Activated CD4-positive, alpha-beta T cell treated with anti-CD3 and anti-CD28 coated beads for 36 hours (primary cell): ENCODE results near the gene GCC2. TPM values are rescaled to one million over a fixed set of nuclear protein-coding genes. Genes with fewer than 3 reads are reported as not detected.
"Not testable (repeated sequence)": the region's sequence is repeated elsewhere in the genome, so short reads cannot be mapped to it uniquely, and the experiment has no call there.

Experiments
- ATAC-seq: fragments of 200-7000 bp; cut with Tn5 transposase; one replicate; pipeline ENCODE4 v1.10.0; 2021; ENCODE audit warnings: mild to moderate bottlenecking, moderate library complexity
- CTCF ChIA-PET: fragments of 350-600 bp; sonication (Branson Sonifier 250); formaldehyde crosslinking; loops from one replicate; lab custom pipeline; 2021; ENCODE audit warnings: antibody characterized with exemption; lab: Charles Lee
- POLR2A ChIA-PET: fragments of 350-600 bp; sonication (Branson Sonifier 250); formaldehyde crosslinking; loops from one replicate; lab custom pipeline; 2021; ENCODE audit warnings: antibody characterized with exemption, inconsistent platforms; lab: Charles Lee
- DNase-seq: peaks from one replicate; pipeline ENCODE4 v3.0.0-alpha.2; 2020
- H3K27ac Mint-ChIP-seq: one replicate; pipeline ENCODE4 v1.8.0; 2021; ENCODE audit warnings: mixed read lengths
- H3K27me3 Mint-ChIP-seq: one replicate; pipeline ENCODE4 v1.8.0; 2021; ENCODE audit warnings: mixed read lengths
- H3K36me3 Mint-ChIP-seq: one replicate; pipeline ENCODE4 v1.8.0; 2021; ENCODE audit warnings: low read depth, mixed read lengths
- H3K4me1 Mint-ChIP-seq: one replicate; pipeline ENCODE4 v1.8.0; 2021; ENCODE audit warnings: mixed read lengths
- H3K4me3 Mint-ChIP-seq: one replicate; pipeline ENCODE4 v1.8.0; 2021; ENCODE audit warnings: mild to moderate bottlenecking, moderate library complexity, mixed read lengths
- H3K9me3 Mint-ChIP-seq: one replicate; pipeline ENCODE4 v1.8.0; 2021; ENCODE audit warnings: low read depth, mixed read lengths
- intact Hi-C, 2 experiments: fragments of 100-400 bp; cut with DNase I in 1 of 2; cut with micrococcal nuclease in 1 of 2; formaldehyde crosslinking; loops; one replicate each; pipeline versions ENCODE4 v1.14.2 to v1.15.1; 2022 to 2024; cut with DNase I, micrococcal nuclease
- total RNA-seq, 2 experiments: library from RNA; stranded (reverse); gene quantifications; one replicate each; pipeline ENCODE4 v1.2.3, GENCODE V29; 2021

Gene GCC2
- total RNA-seq, 2 experiments from 2014 or later = 47.8 to 51.3 TPM

- ChIA-PET POLR2A (no interaction called here), CTCF (no interaction called here)
- peaks cover 3% of the 10 kb centered on the region for H3K36me3 Mint-ChIP-seq
- no peak for DNase-seq
- intact Hi-C loops = loop anchor here (5.0 kb wide), 3 partner anchors 136 to 1166 kb away; partner anchors contain the start of genes SEPTIN10 (in 1 of the 2) and SOWAHC (in 1 of the 2)
- H3K4me1 Mint-ChIP-seq = peaks cover 19% of the 10 kb centered on the region
- ATAC-seq = no peak
- no peak overlapping the region for H3K4me3 Mint-ChIP-seq
- H3K9me3 Mint-ChIP-seq = no peaks in the 10 kb centered on the region
- no peak overlapping the region for H3K27ac Mint-ChIP-seq
- H3K27me3 Mint-ChIP-seq = no peaks in the 10 kb centered on the region
These were observed 2.3 kb upstream of the GCC2 start for GRCh38 chr2:108446703-108447102.

GRCh38 chr2:108447947-108448677 is 894 bp upstream of the GCC2 start:
- DNase-seq (no peak), ATAC-seq (no peak)
- ChIA-PET CTCF (interaction anchor here (0.5 to 1.4 kb wide), 5 partner anchors 16 to 1952 kb away, joined by 3 to 5 read pairs (median 4); no protein-coding TSS in a partner anchor), POLR2A (interaction anchor here (0.9 to 1.1 kb wide), 2 partner anchors 85 to 173 kb away, joined by 3 to 5 read pairs; no protein-coding TSS in a partner anchor)
- H3K27me3 Mint-ChIP-seq = no peaks in the 10 kb centered on the region
- peaks cover 11% of the 10 kb centered on the region for H3K36me3 Mint-ChIP-seq
- H3K4me1 Mint-ChIP-seq = peaks cover 31% of the 10 kb centered on the region
- peak overlapping the region; percentile 98 for H3K4me3 Mint-ChIP-seq
- H3K27ac Mint-ChIP-seq = peak overlapping the region; percentile 94
- intact Hi-C loops = loop anchor here (2.0 to 5.0 kb wide), 4 partner anchors 134 to 1164 kb away; partner anchors contain the start of genes CCDC138 (in 1 of the 2), SEPTIN10 (in 1 of the 2) and SOWAHC (in 1 of the 2)
- H3K9me3 Mint-ChIP-seq = no peaks in the 10 kb centered on the region

GRCh38 chr2:108449410-108450130 is 564 bp downstream of the GCC2 start:
- H3K27me3 Mint-ChIP-seq = no peaks in the 10 kb centered on the region
- peaks cover 22% of the 10 kb centered on the region for H3K36me3 Mint-ChIP-seq
- H3K9me3 Mint-ChIP-seq = no peaks in the 10 kb centered on the region
- peak overlapping the region; percentile 94 for H3K27ac Mint-ChIP-seq
- intact Hi-C loops = loop anchor here (1.0 to 5.0 kb wide), 7 partner anchors 85 to 1163 kb away; partner anchors contain the start of genes LIMS1 (in 2 of the 2), CCDC138 (in 1 of the 2), RANBP2 (in 1 of the 2) and SEPTIN10 (in 1 of the 2)
- POLR2A ChIA-PET = interaction anchor here (0.6 to 1.1 kb wide), 4 partner anchors 84 to 172 kb away, joined by 3 to 11 read pairs (median 5); no protein-coding TSS in a partner anchor
- CTCF ChIA-PET = interaction anchor here (1.0 kb wide), 1 partner anchor 23 kb away, joined by 4 read pairs; no protein-coding TSS in a partner anchor
- ATAC-seq (peak; percentile 48), DNase-seq (peak; percentile 48)
- peak overlapping the region; percentile 98 for H3K4me3 Mint-ChIP-seq
- peaks cover 36% of the 10 kb centered on the region for H3K4me1 Mint-ChIP-seq

GRCh38 chr2:108450863-108451262 is 1.9 kb downstream of the GCC2 start:
- Mint-ChIP-seq H3K9me3 (peaks cover 2% of the 10 kb centered on the region), H3K4me1 (peaks cover 37% of the 10 kb centered on the region)
- CTCF ChIA-PET = interaction anchor here (0.6 to 1.3 kb wide), 3 partner anchors 21 to 142 kb away, joined by 3 to 6 read pairs (median 4); no protein-coding TSS in a partner anchor

GRCh38 chr2:108451976-108452375 is 3.0 kb downstream of the GCC2 start:
- ATAC-seq = no peak
- Mint-ChIP-seq H3K27ac (peak overlapping the region; percentile 40), H3K36me3 (peaks cover 45% of the 10 kb centered on the region), H3K4me1 (peaks cover 43% of the 10 kb centered on the region), H3K27me3 (no peaks in the 10 kb centered on the region), H3K9me3 (peaks cover 2% of the 10 kb centered on the region), H3K4me3 (no peak overlapping the region)
- POLR2A ChIA-PET = no interaction called here
- intact Hi-C loops = no loop called here
- CTCF ChIA-PET = no interaction called here
- no peak for DNase-seq

More at GRCh38 chr2:108450863-108451262, 1.9 kb downstream of the GCC2 start:
- H3K27ac Mint-ChIP-seq = no peak overlapping the region
- ATAC-seq = no peak
- intact Hi-C loops = no loop called here
- H3K36me3 Mint-ChIP-seq = peaks cover 35% of the 10 kb centered on the region
- H3K4me3 Mint-ChIP-seq = peak overlapping the region; percentile 98
- no peak for DNase-seq
- POLR2A ChIA-PET = interaction anchor here (0.6 kb wide), 1 partner anchor 12 kb away, joined by 10 read pairs; no protein-coding TSS in a partner anchor
- H3K27me3 Mint-ChIP-seq = no peaks in the 10 kb centered on the region

GRCh38 chr2:108453530-108453929 is 4.5 kb downstream of the GCC2 start:
- H3K27me3 Mint-ChIP-seq, DNase-seq, CTCF ChIA-PET, H3K4me3 Mint-ChIP-seq, H3K27ac Mint-ChIP-seq, POLR2A ChIA-PET, ATAC-seq, intact Hi-C loops: not testable (repeated sequence)
- Mint-ChIP-seq H3K4me1 (peaks cover 54% of the 10 kb centered on the region), H3K9me3 (peaks cover 15% of the 10 kb centered on the region), H3K36me3 (peaks cover 61% of the 10 kb centered on the region)

GRCh38 chr2:108454440-108454839 is 5.4 kb downstream of the GCC2 start:
- Mint-ChIP-seq H3K27ac (no peak overlapping the region), H3K36me3 (peaks cover 70% of the 10 kb centered on the region), H3K4me3 (no peak overlapping the region), H3K9me3 (peaks cover 19% of the 10 kb centered on the region), H3K27me3 (no peaks in the 10 kb centered on the region), H3K4me1 (peaks cover 62% of the 10 kb centered on the region)
- CTCF ChIA-PET = no interaction called here
- DNase-seq = no peak
- ATAC-seq = no peak
- intact Hi-C loops = no loop called here
- POLR2A ChIA-PET = no interaction called here

GRCh38 chr2:108455571-108455970 is 6.6 kb downstream of the GCC2 start:
- Mint-ChIP-seq H3K4me1 (peaks cover 60% of the 10 kb centered on the region), H3K36me3 (peaks cover 76% of the 10 kb centered on the region), H3K27ac (no peak overlapping the region), H3K4me3 (no peak overlapping the region), H3K9me3 (peaks cover 19% of the 10 kb centered on the region), H3K27me3 (no peaks in the 10 kb centered on the region)
- intact Hi-C loops = no loop called here
- ChIA-PET CTCF (no interaction called here), POLR2A (no interaction called here)
- ATAC-seq = no peak
- no peak for DNase-seq

GRCh38 chr2:108458082-108458481 is 9.1 kb downstream of the GCC2 start:
- ChIA-PET POLR2A (no interaction called here), CTCF (interaction anchor here (1.2 to 1.8 kb wide), 2 partner anchors 126 to 178 kb away, joined by 3 to 6 read pairs; no protein-coding TSS in a partner anchor)
- Mint-ChIP-seq H3K4me3 (no peak overlapping the region), H3K27ac (peak overlapping the region; percentile 24), H3K4me1 (peaks cover 46% of the 10 kb centered on the region), H3K36me3 (peaks cover 81% of the 10 kb centered on the region), H3K9me3 (peaks cover 25% of the 10 kb centered on the region), H3K27me3 (no peaks in the 10 kb centered on the region)
- intact Hi-C loops = no loop called here
- DNase-seq (no peak), ATAC-seq (no peak)

GRCh38 chr2:108459441-108459840 is 10.4 kb downstream of the GCC2 start:
- Mint-ChIP-seq H3K27ac (no peak overlapping the region), H3K36me3 (peaks cover 80% of the 10 kb centered on the region), H3K27me3 (no peaks in the 10 kb centered on the region), H3K4me1 (peaks cover 44% of the 10 kb centered on the region), H3K9me3 (peaks cover 26% of the 10 kb centered on the region), H3K4me3 (no peak overlapping the region)
- no peak for ATAC-seq
- DNase-seq = no peak
- ChIA-PET CTCF (no interaction called here), POLR2A (no interaction called here)
- intact Hi-C loops = no loop called here
